ENCODE data around the gene C14orf93. TPM values are rescaled to one million over a fixed set of nuclear protein-coding genes. Genes with fewer than 3 reads are reported as not detected.

C14orf93 gene
- total RNA-seq, 1 donor from 2014 or later, result 16.0 TPM

DNA sequence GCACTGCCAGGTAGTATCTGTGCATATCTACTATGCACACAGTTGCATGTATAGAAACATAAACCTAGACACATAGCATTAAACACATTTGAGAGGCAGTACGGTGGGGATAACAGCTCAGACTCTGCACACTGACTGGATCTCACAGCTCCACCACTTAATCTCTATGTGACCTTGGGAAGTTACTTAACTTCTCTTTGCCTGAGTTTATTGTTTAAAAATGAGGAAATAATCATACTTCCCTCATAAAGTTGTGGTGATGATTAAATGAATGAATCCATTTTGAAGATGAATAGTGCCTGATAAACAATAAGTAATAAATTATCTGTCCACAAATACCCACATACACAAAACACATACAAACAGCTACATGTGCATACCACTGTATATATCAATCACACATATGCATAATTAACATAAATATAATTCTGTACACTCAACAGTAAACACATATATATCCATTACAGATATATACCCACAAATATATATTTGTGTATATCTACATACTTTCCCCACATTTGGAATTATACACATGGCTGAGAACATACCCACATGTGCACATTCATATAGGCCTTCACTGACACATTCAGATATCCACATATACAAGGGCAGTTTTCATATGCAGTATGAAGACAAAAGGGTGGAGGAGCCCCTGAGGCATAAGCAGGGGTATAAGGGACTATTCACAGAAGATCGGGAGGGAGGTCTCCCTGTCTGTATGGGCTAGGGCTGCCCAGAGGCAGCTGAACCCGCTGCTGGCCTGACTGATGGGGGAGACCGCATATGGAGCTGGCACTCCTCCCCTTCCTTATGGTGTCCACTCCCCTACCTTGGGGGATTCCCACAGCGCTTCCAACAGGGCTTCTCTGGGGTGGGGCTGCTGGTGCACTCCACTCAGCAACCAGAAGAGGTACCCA lies 41.5 kb upstream of the C14orf93 start:
- DNase-seq (ENCODE audit: extremely low spot score in 2 of 2), result no peak
- no peak overlapping the region for H3K27ac ChIP-seq
- H3K27me3 ChIP-seq, result no peaks in the 10 kb centered on the region
- H3K4me3 ChIP-seq, result no peak overlapping the region
- H3K36me3 ChIP-seq, result no peaks in the 10 kb centered on the region
- no peaks in the 10 kb centered on the region for H3K9me3 ChIP-seq
- TF ChIP-seq, protein P1, sequence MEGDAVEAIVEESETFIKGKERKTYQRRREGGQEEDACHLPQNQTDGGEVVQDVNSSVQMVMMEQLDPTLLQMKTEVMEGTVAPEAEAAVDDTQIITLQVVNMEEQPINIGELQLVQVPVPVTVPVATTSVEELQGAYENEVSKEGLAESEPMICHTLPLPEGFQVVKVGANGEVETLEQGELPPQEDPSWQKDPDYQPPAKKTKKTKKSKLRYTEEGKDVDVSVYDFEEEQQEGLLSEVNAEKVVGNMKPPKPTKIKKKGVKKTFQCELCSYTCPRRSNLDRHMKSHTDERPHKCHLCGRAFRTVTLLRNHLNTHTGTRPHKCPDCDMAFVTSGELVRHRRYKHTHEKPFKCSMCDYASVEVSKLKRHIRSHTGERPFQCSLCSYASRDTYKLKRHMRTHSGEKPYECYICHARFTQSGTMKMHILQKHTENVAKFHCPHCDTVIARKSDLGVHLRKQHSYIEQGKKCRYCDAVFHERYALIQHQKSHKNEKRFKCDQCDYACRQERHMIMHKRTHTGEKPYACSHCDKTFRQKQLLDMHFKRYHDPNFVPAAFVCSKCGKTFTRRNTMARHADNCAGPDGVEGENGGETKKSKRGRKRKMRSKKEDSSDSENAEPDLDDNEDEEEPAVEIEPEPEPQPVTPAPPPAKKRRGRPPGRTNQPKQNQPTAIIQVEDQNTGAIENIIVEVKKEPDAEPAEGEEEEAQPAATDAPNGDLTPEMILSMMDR (IDR thresholded peaks at IDR 0.05), result no peak
- TF ChIP-seq POLR2AphosphoS5 (IDR thresholded peaks at IDR 0.05; ENCODE audit: insufficient read depth in 1 of 2, low read depth in 1 of 2) (no peak), POLR2A (IDR thresholded peaks at IDR 0.05) (no peak)
- H3K4me1 ChIP-seq, result peaks cover 7% of the 10 kb centered on the region
- intact Hi-C loops (cut with DNase I), result no loop called here

DNA sequence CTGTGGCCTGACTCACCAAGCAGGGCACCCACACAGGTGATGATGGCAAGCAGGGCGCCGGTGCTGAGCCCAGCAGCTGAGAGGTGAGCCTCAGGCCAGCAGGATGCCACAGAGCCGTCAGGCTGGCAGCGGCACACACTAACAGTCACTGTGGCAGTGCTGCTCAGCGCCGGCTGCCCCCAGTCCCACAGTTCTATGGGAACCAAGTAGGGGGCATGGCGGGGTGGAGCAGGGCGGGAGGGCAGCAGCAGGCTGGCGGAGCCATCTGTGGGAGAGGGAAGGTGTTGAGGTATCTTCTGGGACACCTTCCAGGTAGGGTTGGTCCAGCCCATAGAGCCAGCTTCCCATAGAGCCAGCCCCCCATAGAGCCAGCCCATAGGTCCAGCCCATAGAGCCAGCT lies 39.1 kb upstream of the C14orf93 start:
- Histone ChIP-seq H3K4me3 (no peak overlapping the region), H3K36me3 (no peaks in the 10 kb centered on the region), H3K9me3 (no peaks in the 10 kb centered on the region), H3K27me3 (no peaks in the 10 kb centered on the region), H3K27ac (no peak overlapping the region), H3K4me1 (no peaks in the 10 kb centered on the region)
- DNase-seq (ENCODE audit: extremely low spot score in 2 of 2), result no peak
- TF ChIP-seq POLR2A (IDR thresholded peaks at IDR 0.05), result no peak
- TF ChIP-seq, protein P1 (IDR thresholded peaks at IDR 0.05), result no peak
- TF ChIP-seq POLR2AphosphoS5 (IDR thresholded peaks at IDR 0.05; ENCODE audit: insufficient read depth in 1 of 2, low read depth in 1 of 2), result no peak
- intact Hi-C loops (cut with DNase I), result no loop called here

DNA sequence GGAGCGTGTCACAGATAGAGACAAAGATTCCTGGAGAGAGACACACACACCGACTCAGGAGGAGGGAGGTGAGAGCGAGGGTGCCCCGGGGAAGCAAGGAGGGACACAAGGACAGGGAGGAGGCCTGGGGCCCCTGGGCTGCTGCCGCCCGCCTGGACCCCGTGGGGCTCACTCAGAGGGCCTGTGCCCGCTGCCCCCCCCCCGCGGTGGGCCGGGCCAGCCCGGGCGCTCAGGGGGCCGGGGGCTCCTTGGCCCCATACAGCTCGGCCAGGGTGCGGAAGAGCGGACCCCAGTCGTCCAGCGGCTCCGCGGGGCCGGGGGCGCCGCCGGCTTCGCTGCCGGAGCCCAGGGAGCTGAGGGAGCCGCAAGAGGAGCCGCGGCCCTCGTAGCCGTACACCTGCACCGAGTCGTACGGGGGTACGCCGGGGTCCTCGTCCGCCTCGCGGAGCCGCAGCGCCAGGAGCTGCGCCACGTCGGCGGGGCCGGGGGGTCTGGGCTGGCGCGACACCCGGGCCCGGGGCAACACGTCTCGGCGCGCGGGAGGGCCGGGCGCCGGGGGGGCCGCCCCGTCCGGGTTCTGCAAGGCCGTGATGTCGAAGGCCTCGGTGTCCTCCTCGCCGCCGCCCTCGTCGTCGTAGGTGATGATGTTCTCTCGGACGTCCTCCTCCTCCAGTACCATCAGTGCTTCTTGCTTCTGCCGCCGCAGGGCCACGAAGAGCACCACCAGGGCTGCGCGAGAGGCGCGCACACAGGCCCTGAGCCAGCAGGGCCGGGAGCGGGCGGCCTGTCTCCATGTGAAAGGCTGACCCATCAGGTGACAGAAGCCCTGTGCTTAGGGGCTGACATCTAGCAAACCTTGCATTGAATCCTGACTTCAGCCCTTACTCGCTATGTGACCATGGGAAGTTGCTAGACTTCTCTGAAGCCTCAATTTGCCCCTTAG lies 38.1 kb upstream of the C14orf93 start:
- TF ChIP-seq POLR2A (IDR thresholded peaks at IDR 0.05), result no peak
- TF ChIP-seq, protein P1 (IDR thresholded peaks at IDR 0.05), result no peak
- TF ChIP-seq POLR2AphosphoS5 (IDR thresholded peaks at IDR 0.05; ENCODE audit: insufficient read depth in 1 of 2, low read depth in 1 of 2), result no peak
- Histone ChIP-seq H3K9me3 (no peaks in the 10 kb centered on the region), H3K36me3 (no peaks in the 10 kb centered on the region), H3K27me3 (no peaks in the 10 kb centered on the region), H3K27ac (no peak overlapping the region), H3K4me3 (no peak overlapping the region), H3K4me1 (no peaks in the 10 kb centered on the region)
- DNase-seq (ENCODE audit: extremely low spot score in 2 of 2), result no peak
- intact Hi-C loops (cut with DNase I), result no loop called here

DNA sequence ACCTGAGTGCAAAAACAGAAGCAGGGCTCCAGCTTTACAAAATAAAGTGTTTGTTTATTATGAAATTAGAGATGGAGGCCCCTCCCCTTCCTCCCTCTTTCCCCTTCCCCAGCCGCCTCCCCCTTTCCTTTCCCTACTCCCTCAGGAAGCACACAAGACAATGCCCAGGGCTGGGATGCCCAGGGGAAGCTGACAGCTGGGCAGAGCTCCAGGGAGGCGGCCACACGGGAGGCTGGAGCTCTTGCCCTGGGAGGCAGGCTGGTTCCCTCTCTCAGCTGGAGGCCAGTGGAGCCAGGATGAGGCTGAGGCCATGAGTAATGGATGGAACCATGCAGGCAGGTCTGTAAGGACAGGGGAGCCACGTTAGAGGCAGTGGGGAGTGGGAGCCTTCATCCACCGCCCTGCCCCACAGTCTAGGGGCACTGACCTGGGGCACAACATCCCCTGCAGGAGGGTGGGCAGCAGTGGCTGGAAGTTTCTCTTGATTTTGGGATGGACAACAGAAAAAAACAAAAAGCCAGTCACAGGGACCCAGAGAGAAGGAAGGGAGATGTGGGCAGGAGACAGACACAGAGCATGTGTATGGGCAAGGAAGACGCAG lies 37.2 kb upstream of the C14orf93 start:
- DNase-seq (ENCODE audit: extremely low spot score in 2 of 2), result no peak
- Histone ChIP-seq H3K27ac (no peak overlapping the region), H3K4me3 (no peak overlapping the region), H3K4me1 (no peaks in the 10 kb centered on the region), H3K9me3 (no peaks in the 10 kb centered on the region), H3K36me3 (no peaks in the 10 kb centered on the region), H3K27me3 (no peaks in the 10 kb centered on the region)
- intact Hi-C loops (cut with DNase I), result no loop called here
- TF ChIP-seq, protein P1 (IDR thresholded peaks at IDR 0.05), result no peak
- no peak for TF ChIP-seq POLR2AphosphoS5 (IDR thresholded peaks at IDR 0.05; ENCODE audit: insufficient read depth in 1 of 2, low read depth in 1 of 2)
- no peak for TF ChIP-seq POLR2A (IDR thresholded peaks at IDR 0.05)
